OCI-LY1 (cell line): Measurements from ENCODE around the gene NGF.

Source experiments
- H2AFZ ChIP-seq: fragments of 200-600 bp; sonication (generic), shearing (Covaris generic); 2 replicates; pipeline ENCODE4 v1.6.0; 2014; ENCODE audit warnings: antibody characterized with exemption, mild to moderate bottlenecking, low read length
- H3F3A ChIP-seq: fragments of 200-600 bp; sonication (generic), shearing (Covaris generic); 2 replicates; pipeline ENCODE4 v1.6.0; 2014; ENCODE audit warnings: mild to moderate bottlenecking, antibody characterized with exemption, low read length, moderate library complexity; ENCODE audit not compliant: insufficient read depth
- H3K27ac ChIP-seq: fragments of 200-600 bp; sonication (generic); 2 replicates; pipeline ENCODE4 v1.5.1; 2014; ENCODE audit warnings: low read length, mixed run types, mild to moderate bottlenecking, low read depth; ENCODE audit not compliant: poor library complexity, severe bottlenecking
- H3K27me3 ChIP-seq: fragments of 200-600 bp; sonication (generic); 2 replicates; pipeline ENCODE4 v1.6.0; 2014; ENCODE audit warnings: antibody characterized with exemption, mild to moderate bottlenecking, low read length, moderate library complexity; ENCODE audit not compliant: insufficient read depth
- H3K36me3 ChIP-seq: fragments of 200-600 bp; sonication (generic); 2 replicates; pipeline ENCODE4 v1.6.1; 2014; ENCODE audit warnings: mild to moderate bottlenecking, antibody characterized with exemption, low read length, moderate library complexity, mixed read lengths; ENCODE audit not compliant: insufficient read depth
- H3K4me1 ChIP-seq: fragments of 200-600 bp; sonication (generic); 2 replicates; pipeline ENCODE4 v1.5.1; 2014; ENCODE audit warnings: mild to moderate bottlenecking, low read length, moderate library complexity; ENCODE audit not compliant: insufficient read depth, severe bottlenecking
- H3K4me2 ChIP-seq: fragments of 200-600 bp; sonication (generic), shearing (Covaris generic); 2 replicates; pipeline ENCODE4 v1.6.1; 2014; ENCODE audit warnings: low read length
- H3K4me3 ChIP-seq: fragments of 200-600 bp; sonication (generic); 2 replicates; pipeline ENCODE4 v1.5.1; 2014; ENCODE audit warnings: low read length, low read depth, mild to moderate bottlenecking, mixed read lengths; ENCODE audit not compliant: poor library complexity, severe bottlenecking
- H3K79me2 ChIP-seq: fragments of 200-600 bp; shearing (Covaris generic); 2 replicates; pipeline ENCODE4 v1.6.1; 2016; ENCODE audit warnings: mixed run types, low read length, mixed read lengths; ENCODE audit not compliant: insufficient read depth
- H3K9ac ChIP-seq: fragments of 200-600 bp; sonication (generic), shearing (Covaris generic); 2 replicates; pipeline ENCODE4 v1.6.1; 2014; ENCODE audit warnings: mild to moderate bottlenecking, low read length, mixed read lengths
- H3K9me2 ChIP-seq: fragments of 200-600 bp; sonication (generic), shearing (Covaris generic); 2 replicates; pipeline ENCODE4 v1.6.1; 2014; ENCODE audit warnings: low read depth, mild to moderate bottlenecking, low read length, mixed read lengths
- H3K9me3 ChIP-seq: fragments of 200-600 bp; shearing (Covaris generic); 2 replicates; pipeline ENCODE4 v1.6.1; 2014; ENCODE audit warnings: low read length, mixed read lengths
- H4K20me1 ChIP-seq: fragments of 200-600 bp; sonication (generic), shearing (Covaris generic); 2 replicates; pipeline ENCODE4 v1.6.0; 2016; ENCODE audit warnings: mild to moderate bottlenecking, low read length; ENCODE audit not compliant: insufficient read depth
- CTCF ChIP-seq: fragments of 200-600 bp; sonication (generic), shearing (Covaris generic); IDR thresholded peaks from 2 replicates; pipeline ENCODE4 v1.5.1; 2017; ENCODE audit warnings: mild to moderate bottlenecking, antibody characterized with exemption, low read length, moderate library complexity, mixed read lengths
- EZH2 ChIP-seq: fragments of 200-600 bp; sonication (generic), shearing (Covaris generic); IDR thresholded peaks from 2 replicates; pipeline ENCODE4 v1.8.0; 2017; ENCODE audit warnings: borderline replicate concordance, mixed run types, mild to moderate bottlenecking, antibody characterized with exemption, low read length, moderate library complexity, mixed read lengths

NGF gene

GRCh38 chr1:115251340-115251748, 86.7 kb downstream of the NGF start:
- H3F3A ChIP-seq = no peaks in the 10 kb centered on the region
- TF ChIP-seq EZH2 = no peak
- TF ChIP-seq CTCF = no peak
- H2AFZ ChIP-seq = no peak overlapping the region
- H3K4me3 ChIP-seq = no peak overlapping the region
- H3K9ac ChIP-seq = no peak overlapping the region
- H3K27ac ChIP-seq = no peak overlapping the region
- H3K36me3 ChIP-seq = no peaks in the 10 kb centered on the region
- H3K9me2 ChIP-seq = no peaks in the 10 kb centered on the region
- H4K20me1 ChIP-seq = no peaks in the 10 kb centered on the region
- no peak overlapping the region for H3K4me2 ChIP-seq
- no peaks in the 10 kb centered on the region for H3K4me1 ChIP-seq
- H3K27me3 ChIP-seq = no peaks in the 10 kb centered on the region
- H3K9me3 ChIP-seq = no peaks in the 10 kb centered on the region
- no peaks in the 10 kb centered on the region for H3K79me2 ChIP-seq

GRCh38 chr1:115246526-115246925, 91.5 kb downstream of the NGF start:
- Histone ChIP-seq H3K27ac (no peak overlapping the region), H3K4me3 (no peak overlapping the region), H3K4me1 (no peaks in the 10 kb centered on the region), H3K27me3 (no peaks in the 10 kb centered on the region), H4K20me1 (no peaks in the 10 kb centered on the region), H3K4me2 (no peak overlapping the region), H3K9me3 (no peaks in the 10 kb centered on the region), H3K79me2 (no peaks in the 10 kb centered on the region), H3K36me3 (no peaks in the 10 kb centered on the region), H3F3A (no peaks in the 10 kb centered on the region), H3K9me2 (no peaks in the 10 kb centered on the region), H2AFZ (no peak overlapping the region), H3K9ac (no peak overlapping the region)
- TF ChIP-seq EZH2 (no peak), CTCF (no peak)

GRCh38 chr1:115245227-115245626, 92.8 kb downstream of the NGF start:
- no peak overlapping the region for H3K4me2 ChIP-seq
- TF ChIP-seq CTCF = no peak
- no peak for TF ChIP-seq EZH2

More at GRCh38 chr1:115245227-115245626, 92.8 kb downstream of the NGF start:
- H3K9me2 ChIP-seq = no peaks in the 10 kb centered on the region
- no peaks in the 10 kb centered on the region for H3F3A ChIP-seq
- no peaks in the 10 kb centered on the region for H3K4me1 ChIP-seq
- no peaks in the 10 kb centered on the region for H3K79me2 ChIP-seq
- no peaks in the 10 kb centered on the region for H3K27me3 ChIP-seq
- H3K4me3 ChIP-seq = no peak overlapping the region
- H3K36me3 ChIP-seq = no peaks in the 10 kb centered on the region
- no peak overlapping the region for H3K9ac ChIP-seq
- H3K9me3 ChIP-seq = no peaks in the 10 kb centered on the region
- no peak overlapping the region for H2AFZ ChIP-seq
- no peaks in the 10 kb centered on the region for H4K20me1 ChIP-seq
- H3K27ac ChIP-seq = no peak overlapping the region
